Measurements from ENCODE around the gene SAP30L. TPM values are rescaled to one million over a fixed set of nuclear protein-coding genes. Genes with fewer than 3 reads are reported as not detected.

Gene SAP30L
- total and polyA plus RNA-seq, 2 experiments from 2014 or later, result 9.4 to 26.0 TPM

- no peak overlapping the region for H3K4me2 ChIP-seq (ENCODE audit: unreplicated experiment)
- TF ChIP-seq EZH2 (IDR thresholded peaks at IDR 0.05; ENCODE audit: insufficient read depth, poor library complexity, severe bottlenecking) (no peak), EZH2phosphoT487 (IDR thresholded peaks at IDR 0.05; ENCODE audit: insufficient read depth, low read depth) (no peak)
- 86 to 93% methylated on average over 5 of the region's 5 CpGs for WGBS, 2 experiments (ENCODE audit: low coverage in 1 of 2, low lambda C conversion rate in 2 of 2, missing lambda C conversion rate in 2 of 2)
- in situ Hi-C loops (cut with MboI), result loop anchor here (10.0 to 25.0 kb wide), 2 partner anchors 231 to 354 kb away; partner anchors contain the start of gene GALNT10
- H3K27ac ChIP-seq, result no peak overlapping the region
- no peak overlapping the region for H3K4me3 ChIP-seq
- no peaks in the 10 kb centered on the region for H3K27me3 ChIP-seq (replicated peaks; ENCODE audit: insufficient read depth)
- H3K9me3 ChIP-seq (ENCODE audit: low read depth), result peaks cover 2% of the 10 kb centered on the region
- no peaks in the 10 kb centered on the region for H3K9me2 ChIP-seq (ENCODE audit: insufficient read depth)
- no peaks in the 10 kb centered on the region for H3K4me1 ChIP-seq (ENCODE audit: insufficient read depth)
- H4K20me1 ChIP-seq (ENCODE audit: insufficient read depth), result no peaks in the 10 kb centered on the region
- no peak overlapping the region for H2AFZ ChIP-seq
- H3K79me2 ChIP-seq (ENCODE audit: insufficient read depth), result no peaks in the 10 kb centered on the region
- H3K9ac ChIP-seq, result no peak overlapping the region
- DNase-seq, result no peak
- peaks cover 2% of the 10 kb centered on the region; the same call in 1 of the 2 replicates for H3F3A ChIP-seq (ENCODE audit: insufficient read depth)
- H3K36me3 ChIP-seq (ENCODE audit: low read depth), result peaks cover 10% of the 10 kb centered on the region; the same call in 1 of the 2 replicates
Observed at GRCh38 chr5:154418344-154418820, 27.4 kb upstream of the SAP30L start.

- 76 to 85% methylated on average over 7 of the region's 7 CpGs for WGBS, 2 experiments (ENCODE audit: low coverage in 1 of 2, low lambda C conversion rate in 2 of 2, missing lambda C conversion rate in 2 of 2)
- no peaks in the 10 kb centered on the region for H3K79me2 ChIP-seq (ENCODE audit: insufficient read depth)
- in situ Hi-C loops (cut with MboI), result loop anchor here (10.0 to 25.0 kb wide), 2 partner anchors 232 to 354 kb away; partner anchors contain the start of gene GALNT10
- no peak overlapping the region for H3K9ac ChIP-seq
- DNase-seq, result no peak
- peaks cover 7% of the 10 kb centered on the region; the same call in 1 of the 2 replicates for H3K36me3 ChIP-seq (ENCODE audit: low read depth)
- no peaks in the 10 kb centered on the region for H3K27me3 ChIP-seq (replicated peaks; ENCODE audit: insufficient read depth)
- H3K9me3 ChIP-seq (ENCODE audit: low read depth), result peaks cover 3% of the 10 kb centered on the region
- peaks cover 11% of the 10 kb centered on the region; the same call in 1 of the 2 replicates for H3F3A ChIP-seq (ENCODE audit: insufficient read depth)
- H3K4me3 ChIP-seq, result no peak overlapping the region
- no peak for TF ChIP-seq EZH2phosphoT487 (IDR thresholded peaks at IDR 0.05; ENCODE audit: insufficient read depth, low read depth)
- no peak for TF ChIP-seq EZH2 (IDR thresholded peaks at IDR 0.05; ENCODE audit: insufficient read depth, poor library complexity, severe bottlenecking)
- H3K4me1 ChIP-seq (ENCODE audit: insufficient read depth), result no peaks in the 10 kb centered on the region
- no peak overlapping the region for H3K27ac ChIP-seq
- H3K4me2 ChIP-seq (ENCODE audit: unreplicated experiment), result no peak overlapping the region
- H3K9me2 ChIP-seq (ENCODE audit: insufficient read depth), result no peaks in the 10 kb centered on the region
- H2AFZ ChIP-seq, result no peak overlapping the region
- no peaks in the 10 kb centered on the region for H4K20me1 ChIP-seq (ENCODE audit: insufficient read depth)
Observed at GRCh38 chr5:154419236-154419635, 26.6 kb upstream of the SAP30L start.

GRCh38 chr5:154421868-154422267 is 23.9 kb upstream of the SAP30L start:
- H3K4me2 ChIP-seq (ENCODE audit: unreplicated experiment), result no peak overlapping the region

GRCh38 chr5:154422298-154422697 is 23.5 kb upstream of the SAP30L start:
- Histone ChIP-seq H3K4me3 (no peak overlapping the region), H3K9ac (no peak overlapping the region), H3K9me2 (ENCODE audit: insufficient read depth) (no peaks in the 10 kb centered on the region), H3K36me3 (ENCODE audit: low read depth) (no peaks in the 10 kb centered on the region; the same call in 1 of the 2 replicates), H3K79me2 (ENCODE audit: insufficient read depth) (no peaks in the 10 kb centered on the region), H3F3A (ENCODE audit: insufficient read depth) (peaks cover 17% of the 10 kb centered on the region; the same call in 1 of the 2 replicates), H3K27me3 (replicated peaks; ENCODE audit: insufficient read depth) (no peaks in the 10 kb centered on the region), H3K4me1 (ENCODE audit: insufficient read depth) (no peaks in the 10 kb centered on the region), H3K27ac (no peak overlapping the region), H3K9me3 (ENCODE audit: low read depth) (peaks cover 3% of the 10 kb centered on the region), H4K20me1 (ENCODE audit: insufficient read depth) (no peaks in the 10 kb centered on the region), H3K4me2 (ENCODE audit: unreplicated experiment) (no peak overlapping the region), H2AFZ (no peak overlapping the region)
- TF ChIP-seq EZH2 (IDR thresholded peaks at IDR 0.05; ENCODE audit: insufficient read depth, poor library complexity, severe bottlenecking) (no peak), EZH2phosphoT487 (IDR thresholded peaks at IDR 0.05; ENCODE audit: insufficient read depth, low read depth) (no peak)
- 66 to 72% methylated on average over 2 of the region's 2 CpGs for whole genome bisulfite sequencing, 2 experiments (ENCODE audit: low coverage in 1 of 2, low lambda C conversion rate in 2 of 2, missing lambda C conversion rate in 2 of 2)
- in situ Hi-C loops (cut with MboI), result loop anchor here (25.0 kb wide), 1 partner anchor 235 kb away; the partner anchor contains the start of gene GALNT10
- DNase-seq, result no peak

More at GRCh38 chr5:154421868-154422267, 23.9 kb upstream of the SAP30L start:
- Histone ChIP-seq H3K9me2 (ENCODE audit: insufficient read depth) (no peaks in the 10 kb centered on the region), H3K27me3 (replicated peaks; ENCODE audit: insufficient read depth) (no peaks in the 10 kb centered on the region), H3K27ac (no peak overlapping the region), H3K9me3 (ENCODE audit: low read depth) (peaks cover 3% of the 10 kb centered on the region), H4K20me1 (ENCODE audit: insufficient read depth) (no peaks in the 10 kb centered on the region), H3K9ac (no peak overlapping the region), H3F3A (ENCODE audit: insufficient read depth) (peaks cover 17% of the 10 kb centered on the region; the same call in 1 of the 2 replicates), H3K4me3 (no peak overlapping the region), H3K4me1 (ENCODE audit: insufficient read depth) (no peaks in the 10 kb centered on the region), H3K36me3 (ENCODE audit: low read depth) (no peaks in the 10 kb centered on the region; the same call in 1 of the 2 replicates), H2AFZ (no peak overlapping the region), H3K79me2 (ENCODE audit: insufficient read depth) (no peaks in the 10 kb centered on the region)
- no peak for TF ChIP-seq EZH2 (IDR thresholded peaks at IDR 0.05; ENCODE audit: insufficient read depth, poor library complexity, severe bottlenecking)
- TF ChIP-seq EZH2phosphoT487 (IDR thresholded peaks at IDR 0.05; ENCODE audit: insufficient read depth, low read depth), result no peak
- in situ Hi-C loops (cut with MboI), result loop anchor here (25.0 kb wide), 1 partner anchor 235 kb away; the partner anchor contains the start of gene GALNT10
- 33 to 41% methylated on average over 1 of the region's 1 CpG for WGBS, 2 experiments (ENCODE audit: low coverage in 1 of 2, low lambda C conversion rate in 2 of 2, missing lambda C conversion rate in 2 of 2)
- peak; percentile 30 for DNase-seq
